ENCODE measurements around the gene CYP2U1.
"Not testable (repeated sequence)": the region's sequence is repeated elsewhere in the genome, so short reads cannot be mapped to it uniquely, and the experiment has no call there.

Gene CYP2U1

DNA sequence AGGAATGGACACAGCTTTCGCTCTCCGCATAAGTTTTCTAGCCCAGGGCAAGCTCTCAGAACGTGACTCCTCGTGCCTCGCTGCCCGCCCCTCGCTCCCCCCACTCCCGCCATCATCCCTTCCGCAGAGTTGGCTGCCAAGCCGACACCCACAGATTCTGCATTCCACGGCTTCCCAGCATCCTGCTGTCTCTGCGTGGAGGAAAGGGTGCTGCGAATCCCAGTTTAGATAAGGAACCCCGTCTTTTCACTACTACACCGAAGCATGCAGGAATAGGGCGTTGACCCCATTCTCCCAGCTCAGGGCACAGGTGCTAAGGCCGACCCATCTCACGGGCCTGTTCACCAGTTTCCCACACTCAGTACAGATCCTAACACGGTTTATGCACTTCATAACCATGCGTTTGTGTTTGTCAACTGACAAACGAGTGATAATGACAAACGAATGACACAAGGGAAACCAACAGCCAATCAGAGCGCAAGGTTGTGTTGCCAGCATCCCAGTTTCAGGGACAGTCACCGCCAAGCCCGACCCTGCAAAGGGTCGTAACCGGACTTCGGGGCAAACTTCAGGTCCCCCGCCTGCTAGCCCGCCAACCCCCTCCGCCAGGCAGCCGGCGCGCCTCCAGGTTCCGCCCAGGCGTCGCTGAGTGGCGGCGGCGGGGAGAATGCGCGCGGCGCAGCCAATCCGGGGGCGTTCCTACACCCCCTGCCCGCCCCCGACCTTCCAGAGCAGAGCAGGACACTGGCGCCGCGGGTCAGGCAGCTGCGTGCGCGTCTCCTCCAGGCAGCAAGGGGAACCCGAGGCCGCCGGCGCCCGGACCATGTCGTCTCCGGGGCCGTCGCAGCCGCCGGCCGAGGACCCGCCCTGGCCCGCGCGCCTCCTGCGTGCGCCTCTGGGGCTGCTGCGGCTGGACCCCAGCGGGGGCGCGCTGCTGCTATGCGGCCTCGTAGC lies at the start of gene CYP2U1:
TSS of gene CYP2U1 (plus strand) at position 729 of the 954 bp plus-strand sequence. CDS start at position 824, 95 bp downstream.
- DNase-seq = peak; percentile 19 to 90 (median 80)

DNA sequence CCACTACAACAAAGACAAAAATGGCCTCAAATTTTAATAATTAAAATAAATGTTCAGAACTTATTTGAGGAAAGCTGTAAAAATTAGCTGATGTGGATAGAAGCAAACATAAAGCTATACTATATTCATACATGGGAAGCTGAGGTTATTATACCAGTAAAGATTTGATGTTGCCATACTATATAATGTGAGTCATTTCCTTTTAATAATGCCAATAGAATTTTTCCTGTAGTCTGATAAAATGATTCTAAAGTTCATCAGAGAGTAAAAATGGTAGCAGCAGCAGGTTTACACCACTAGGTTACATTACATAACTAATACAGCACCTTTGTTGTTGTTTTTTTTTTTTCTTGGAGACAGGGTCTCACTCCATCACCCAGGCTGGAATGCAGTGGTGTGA lies 45.5 kb upstream of the CYP2U1 start:
- DNase-seq = no peak

DNA sequence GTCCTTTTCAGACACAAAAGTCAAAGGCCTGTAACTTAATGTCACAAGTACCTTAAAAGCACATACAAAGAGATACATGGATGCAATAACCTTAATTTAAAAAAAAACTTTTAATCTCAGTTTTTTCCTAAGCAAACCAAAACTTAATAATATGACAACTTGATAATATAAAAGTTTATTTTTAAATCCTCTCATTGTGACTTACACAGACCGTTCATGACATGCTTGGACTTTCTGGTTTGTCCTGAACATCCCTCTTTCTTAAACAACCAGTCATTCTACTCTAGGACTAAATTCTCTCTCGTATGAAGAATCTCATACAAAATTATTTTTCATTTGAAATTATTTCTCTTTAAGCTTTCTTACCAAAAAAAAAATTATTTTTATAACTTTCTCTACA lies 43.1 kb upstream of the CYP2U1 start:
- DNase-seq = no peak

DNA sequence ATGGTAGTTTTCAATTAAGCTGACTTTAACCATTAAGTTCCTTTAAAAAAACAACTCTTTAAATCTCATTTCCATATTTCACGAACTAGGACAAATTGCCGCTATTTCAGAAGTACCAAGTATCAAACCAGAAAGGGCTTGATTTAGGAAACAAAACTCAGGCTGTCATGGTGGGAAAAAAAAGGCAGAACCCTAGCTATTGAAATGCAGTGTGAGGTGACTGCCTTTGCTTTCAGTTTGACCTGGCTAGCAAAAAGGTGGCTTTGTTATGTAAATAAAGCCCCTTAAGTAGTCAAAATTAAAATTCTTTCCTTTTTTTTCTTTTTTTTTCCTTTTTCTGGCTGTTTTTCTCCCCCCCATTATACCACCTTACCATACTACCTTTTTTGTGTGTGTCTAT lies 40.6 kb upstream of the CYP2U1 start:
- no peak for DNase-seq

DNA sequence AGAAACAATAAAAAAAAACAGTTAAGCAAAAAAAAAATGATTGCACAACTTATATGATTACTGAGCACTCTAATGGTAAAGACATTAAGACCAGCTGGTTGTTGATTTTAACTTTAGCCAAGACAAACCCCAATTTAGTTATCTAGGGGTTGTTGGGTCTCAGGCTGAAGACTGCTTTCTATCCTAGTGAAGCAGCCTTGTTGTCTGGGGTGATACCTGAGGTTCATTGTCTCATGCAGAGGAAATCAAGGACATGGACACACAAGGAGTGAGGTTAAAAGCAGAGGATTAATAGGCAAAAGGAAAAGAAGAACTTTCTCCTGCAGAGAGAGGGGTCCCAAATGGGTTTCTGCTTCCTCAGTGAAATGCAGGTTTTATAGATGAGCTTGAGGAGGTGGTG lies 40.0 kb upstream of the CYP2U1 start:
- DNase-seq = no peak

DNA sequence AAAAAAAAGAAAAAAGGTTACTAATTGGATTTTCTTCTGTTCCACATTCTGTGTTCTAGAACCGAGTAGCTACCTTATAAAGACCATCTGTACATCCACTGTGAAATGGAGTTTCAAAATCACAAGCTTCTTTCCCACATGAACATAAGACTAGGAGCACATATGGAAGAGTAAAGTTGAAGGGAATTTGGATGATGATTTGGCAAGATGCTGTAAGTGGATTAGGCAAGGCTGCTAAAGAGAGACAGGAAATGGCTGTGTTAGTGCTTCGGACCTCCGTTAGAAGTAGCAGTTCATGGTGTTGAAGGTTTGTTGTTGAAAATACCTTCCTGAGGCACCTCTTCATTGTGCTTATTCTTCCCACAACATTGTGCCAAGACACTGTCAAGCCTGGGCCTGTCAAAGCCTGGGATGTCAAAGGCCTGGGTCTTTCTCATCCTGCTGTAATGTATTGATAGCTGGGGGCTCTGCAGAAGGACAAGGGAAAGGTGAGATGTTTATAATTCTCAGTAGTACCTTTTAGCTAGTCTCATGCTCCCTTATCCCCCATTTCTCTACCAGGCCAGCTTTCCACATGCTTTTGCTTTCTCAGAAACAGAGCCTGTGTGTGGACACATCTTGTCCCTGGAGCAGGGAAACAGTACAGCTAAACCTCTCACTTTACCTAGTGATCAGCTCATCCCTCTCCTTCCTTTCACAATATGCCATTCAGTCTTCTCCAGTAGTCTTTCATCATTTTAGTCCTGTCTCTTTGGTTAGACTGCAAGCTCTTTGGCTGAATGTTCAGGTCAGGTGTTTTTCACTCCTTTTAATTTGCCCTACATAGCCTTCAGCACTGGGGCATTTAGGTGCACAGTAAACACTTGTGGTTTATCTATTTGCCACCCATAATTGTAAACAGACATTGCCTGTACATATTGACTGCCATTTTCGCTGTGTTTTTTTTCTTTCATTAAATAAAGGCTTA lies 37.9 kb upstream of the CYP2U1 start:
- no peak for DNase-seq

DNA sequence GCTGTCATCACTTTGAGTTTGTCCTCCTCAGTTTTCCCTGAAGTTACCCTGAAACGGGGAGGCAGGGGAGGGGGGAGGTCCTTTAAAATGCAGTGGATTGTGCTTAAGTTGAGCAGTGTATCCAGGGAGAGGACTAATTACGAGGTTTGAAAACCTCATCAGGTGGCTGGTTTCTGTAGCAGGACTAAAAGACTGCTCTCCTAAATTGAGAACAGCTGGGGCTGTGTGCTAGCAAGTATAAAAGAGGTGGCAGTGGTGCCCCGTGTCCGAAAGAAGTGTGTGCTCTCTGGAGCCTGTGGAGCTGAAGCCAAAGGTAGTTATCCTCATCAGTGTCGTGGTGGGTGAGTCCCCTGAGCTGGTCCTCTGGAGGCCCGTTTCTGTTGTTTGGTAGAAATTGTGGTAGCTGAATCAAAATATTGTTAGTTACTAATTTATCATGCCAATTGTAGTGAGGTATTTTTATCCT lies 37.2 kb upstream of the CYP2U1 start:
- no peak for DNase-seq

DNA sequence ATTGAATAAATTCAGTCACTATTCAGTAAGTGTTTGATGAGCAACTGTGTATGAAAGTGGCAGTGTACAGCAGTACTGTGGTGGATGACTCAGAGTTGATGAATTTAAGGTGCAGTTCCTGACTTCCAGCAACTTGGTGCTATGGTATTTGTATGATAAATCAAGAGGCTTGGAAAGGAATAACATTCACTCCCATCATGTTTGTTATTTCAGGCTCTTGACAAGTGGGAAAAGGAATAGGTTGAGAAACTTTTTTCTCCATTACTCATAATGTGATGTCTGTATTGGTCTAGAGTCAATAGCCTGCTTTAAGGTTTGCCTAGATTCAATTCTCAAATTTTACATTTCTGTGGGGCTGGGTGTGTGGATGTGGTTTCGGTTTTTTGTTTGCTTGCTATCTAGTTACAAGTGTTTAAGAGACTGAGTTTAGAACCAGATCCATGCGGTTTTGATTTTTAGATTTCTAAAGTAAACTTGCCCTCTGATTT lies 35.1 kb upstream of the CYP2U1 start:
- no peak for DNase-seq

DNA sequence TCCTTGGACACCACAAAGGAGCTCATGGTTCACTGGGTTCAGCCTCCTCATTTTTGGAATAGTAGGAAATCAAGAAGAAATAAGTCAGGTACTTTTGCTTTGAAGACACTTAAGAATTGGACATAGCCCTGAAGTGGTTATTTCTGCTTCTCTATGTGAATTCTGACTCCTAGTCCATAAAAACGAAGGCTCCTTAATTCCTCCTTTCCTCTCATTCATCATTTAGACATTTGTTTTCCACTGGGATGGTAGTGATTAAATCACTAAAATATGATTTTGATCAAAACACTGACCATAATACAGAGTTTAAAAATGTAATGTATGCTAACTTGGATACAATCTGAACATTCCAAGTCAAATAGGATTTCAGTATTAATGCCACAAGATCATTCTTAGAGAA lies 34.7 kb upstream of the CYP2U1 start:
- DNase-seq = no peak

DNA sequence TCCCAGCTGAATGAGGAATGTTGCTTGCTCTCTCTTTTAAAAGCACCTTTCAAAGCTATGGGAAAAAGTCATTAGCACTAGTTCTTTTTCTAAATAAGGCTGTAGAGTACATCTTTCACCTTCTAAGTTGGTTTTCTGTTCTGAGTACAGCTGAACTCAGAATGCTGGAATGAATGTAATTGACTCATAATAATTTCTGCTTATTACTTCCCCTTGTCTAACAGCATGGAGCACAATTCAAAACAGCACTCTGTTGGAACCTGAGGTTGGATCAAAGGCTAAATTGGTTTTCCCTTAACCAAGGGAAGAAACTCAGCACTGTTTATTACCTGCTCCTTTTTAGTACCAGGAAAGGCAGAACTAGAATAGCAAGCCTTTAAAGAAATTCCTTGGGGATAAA lies 33.5 kb upstream of the CYP2U1 start:
- DNase-seq = no peak

DNA sequence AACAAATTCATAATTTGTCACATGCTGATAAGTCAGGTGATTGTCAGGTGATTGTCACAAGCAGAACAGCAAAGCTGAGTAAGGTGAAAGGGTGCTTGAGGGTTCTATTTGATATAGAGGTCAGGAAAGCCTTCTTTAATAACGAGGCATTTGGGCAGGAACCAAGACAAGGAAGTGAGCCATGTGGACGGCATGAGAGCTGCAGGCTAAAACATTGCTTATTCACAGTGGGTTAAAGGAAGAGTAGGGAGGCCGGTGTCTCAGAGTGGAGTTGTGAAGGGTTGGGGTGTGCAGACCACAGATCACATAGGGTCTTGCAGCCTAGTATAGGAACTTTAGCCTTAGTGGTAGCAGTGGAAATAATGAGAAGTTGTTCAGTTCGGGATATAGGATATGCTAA lies 31.3 kb upstream of the CYP2U1 start:
- DNase-seq = no peak

DNA sequence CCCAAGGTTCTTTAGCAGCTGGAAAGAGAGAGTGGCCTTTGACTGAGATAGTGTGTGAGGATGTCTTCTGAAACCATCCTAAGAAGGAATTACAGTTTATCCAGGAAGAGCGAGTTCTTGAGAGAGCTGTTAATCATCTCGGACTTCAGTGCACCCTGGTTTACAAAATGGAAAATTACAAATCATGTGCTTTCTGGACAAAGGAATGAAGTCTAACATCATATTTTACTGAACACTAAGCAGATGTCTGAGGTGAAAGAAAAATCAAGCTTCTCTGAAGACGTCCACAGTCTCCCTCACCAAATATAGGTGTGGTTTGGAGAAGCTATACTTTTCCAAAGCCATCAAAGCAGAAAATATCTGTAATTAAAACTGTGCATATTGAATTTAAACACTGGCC lies 30.8 kb upstream of the CYP2U1 start:
- DNase-seq = no peak

DNA sequence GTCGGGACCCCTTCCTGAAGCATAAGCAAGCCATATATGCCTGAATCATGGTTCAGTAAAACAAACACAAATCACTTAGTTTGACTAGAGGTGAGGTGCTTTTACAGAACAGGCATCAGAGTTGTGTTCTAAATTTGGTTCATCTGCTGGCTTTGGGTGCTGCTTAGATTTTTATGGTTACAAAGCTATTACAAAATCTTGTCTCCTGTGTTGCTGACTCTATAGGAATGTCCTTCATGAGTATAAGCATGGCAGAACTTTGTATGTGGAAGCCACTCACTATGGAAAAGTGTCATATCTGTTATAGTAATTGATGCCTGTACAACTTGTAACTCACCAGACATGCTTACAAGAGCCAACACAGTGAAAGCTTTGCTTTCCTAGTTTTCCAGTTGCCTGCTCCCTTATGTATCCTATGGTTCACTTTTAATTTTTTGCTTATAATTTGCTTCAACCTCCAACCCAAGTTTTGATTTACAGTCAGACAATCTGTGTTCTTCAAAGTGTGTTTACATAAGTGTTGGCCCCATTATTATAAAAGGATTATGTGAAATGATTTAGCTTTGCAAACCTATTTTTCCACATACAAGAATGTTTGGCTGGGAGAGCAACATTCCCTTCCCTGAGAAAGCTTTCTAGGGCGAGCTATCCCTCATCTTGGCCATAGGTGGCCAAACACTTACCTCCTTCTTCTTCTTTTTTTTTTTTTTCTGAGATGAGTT lies 30.0 kb upstream of the CYP2U1 start:
- DNase-seq = no peak

DNA sequence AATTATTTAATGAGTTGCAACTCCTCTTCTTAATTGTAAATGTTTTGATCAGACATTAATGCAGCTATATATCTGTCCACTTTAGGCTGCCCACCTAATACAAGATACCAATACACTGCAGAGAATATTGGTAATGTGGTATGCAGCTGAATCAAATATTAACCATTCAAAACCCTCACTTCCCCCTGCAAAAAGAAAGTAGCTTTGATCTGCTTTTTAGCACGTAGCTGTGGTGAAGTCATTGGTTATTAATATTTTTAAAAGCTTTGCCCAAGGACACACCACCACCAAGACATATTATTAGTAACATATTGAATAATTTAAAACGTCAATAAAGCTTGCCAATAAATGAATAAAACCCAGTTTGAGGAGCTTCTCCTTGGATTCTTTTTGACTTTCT lies 28.6 kb upstream of the CYP2U1 start:
- DNase-seq = no peak

DNA sequence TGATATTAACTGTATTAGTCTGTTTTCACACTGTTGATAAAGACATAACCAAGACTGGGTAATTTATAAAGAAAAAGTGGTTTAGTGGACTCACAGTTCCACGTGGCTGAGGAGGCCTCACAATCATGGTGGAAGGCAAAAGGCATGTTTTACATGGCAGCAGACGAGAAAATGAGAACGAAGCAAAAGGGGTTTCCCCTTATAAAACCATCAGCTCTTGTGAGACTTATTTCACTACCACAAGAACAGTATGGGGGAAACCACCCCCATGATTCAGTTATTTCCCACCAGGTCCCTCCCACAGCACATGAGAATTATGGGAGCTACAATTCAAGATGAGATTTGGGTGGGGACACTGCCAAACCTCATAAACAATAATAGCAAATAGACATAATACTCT lies 26.3 kb upstream of the CYP2U1 start:
- not testable (repeated sequence) for DNase-seq

DNA sequence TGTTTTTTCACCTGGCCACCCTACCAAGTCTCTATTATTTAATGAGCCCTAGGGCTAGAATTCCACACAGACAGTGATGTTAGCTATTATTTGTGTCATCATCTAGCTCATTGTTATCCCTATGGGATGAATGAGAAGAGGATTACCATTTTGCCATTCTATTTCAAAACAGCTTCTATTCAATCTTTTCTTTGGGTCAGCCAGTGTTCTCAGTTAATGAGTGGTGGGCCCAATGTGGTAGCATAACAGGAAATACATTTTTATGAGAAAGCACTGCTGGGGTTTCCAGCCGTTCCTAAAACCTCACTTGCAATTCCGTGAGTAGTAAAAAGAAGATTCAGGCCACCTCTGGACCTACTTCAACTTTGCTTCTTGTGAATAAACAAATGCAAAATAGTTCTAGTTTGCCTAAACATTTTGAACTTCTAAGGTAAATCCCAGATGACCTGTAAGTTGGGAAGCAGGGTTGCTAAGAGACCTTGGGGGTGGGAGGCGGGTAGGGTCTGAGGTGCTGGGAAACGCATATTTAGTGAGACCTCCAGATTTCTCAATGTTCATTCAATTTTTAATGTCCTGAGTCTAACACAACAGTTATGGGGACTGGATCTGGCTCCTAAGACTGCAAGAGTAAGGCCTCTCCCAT lies 24.8 kb upstream of the CYP2U1 start:
- DNase-seq = no peak

DNA sequence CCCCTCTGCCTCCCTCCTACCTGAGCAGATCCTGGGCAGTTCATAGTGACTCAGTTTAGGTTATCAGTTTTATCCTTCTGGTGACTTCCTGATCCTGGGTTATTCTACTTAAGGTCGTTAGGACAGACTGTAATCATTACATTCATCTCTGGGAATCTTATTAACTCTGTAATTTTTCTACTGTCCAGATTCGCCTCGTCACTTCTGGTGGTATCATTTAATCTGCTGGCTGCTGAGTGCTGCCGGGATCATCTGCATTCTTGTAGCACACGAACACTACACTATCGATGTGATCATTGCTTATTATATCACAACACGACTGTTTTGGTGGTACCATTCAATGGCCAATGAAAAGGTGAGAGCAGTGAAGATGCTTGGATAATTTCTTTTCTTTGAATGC lies 23.0 kb upstream of the CYP2U1 start:
- no peak for DNase-seq

DNA sequence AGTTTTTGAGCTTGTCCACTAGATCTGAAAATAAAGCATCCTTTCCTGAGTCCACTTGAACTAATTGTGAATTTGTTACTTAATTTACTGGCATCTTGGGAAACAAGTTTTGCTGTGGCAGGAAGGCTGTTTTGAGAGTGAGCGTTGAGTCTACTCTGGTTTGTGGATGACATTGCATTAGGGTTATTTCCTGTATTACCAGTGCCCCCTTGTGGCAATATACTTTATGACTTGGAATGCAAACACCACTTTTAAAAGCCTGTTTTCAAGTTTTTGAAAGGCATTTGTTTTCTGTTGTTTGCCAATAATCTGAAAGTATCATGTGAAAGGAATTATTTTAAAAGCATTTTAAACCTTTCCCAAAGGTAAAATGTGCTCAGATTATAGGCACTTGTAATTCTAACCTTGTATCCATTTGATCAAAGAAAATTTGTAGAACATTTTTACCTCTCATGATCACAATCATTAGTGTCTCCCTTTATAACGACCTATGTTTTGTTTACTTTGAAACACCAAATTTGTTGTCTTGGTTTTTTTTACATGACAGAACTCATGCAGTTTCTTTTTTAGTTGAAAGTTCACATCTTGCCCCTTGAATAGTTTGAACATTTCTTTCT lies 18.0 kb upstream of the CYP2U1 start:
- peak in 2 of 14 donors; percentile 17 to 47 for DNase-seq

DNA sequence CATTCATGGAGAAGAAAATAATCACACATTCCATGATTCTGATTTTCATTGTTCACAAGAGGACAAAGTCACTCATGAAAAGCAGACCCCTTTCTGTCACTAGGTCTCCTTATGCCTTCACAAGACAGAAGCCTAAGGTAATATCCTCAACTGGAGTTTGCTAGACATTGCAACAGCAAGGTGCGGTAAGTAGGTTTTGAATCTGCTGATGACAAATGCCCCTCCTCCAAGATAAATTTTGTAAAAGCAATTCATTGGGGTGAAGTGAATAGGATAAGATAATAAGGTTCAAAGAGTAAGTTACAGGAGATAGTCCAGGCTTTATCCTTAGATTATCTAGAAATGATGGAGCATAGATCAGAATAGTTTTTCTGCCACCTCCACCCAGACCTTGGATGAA lies 16.1 kb upstream of the CYP2U1 start:
- DNase-seq = no peak

DNA sequence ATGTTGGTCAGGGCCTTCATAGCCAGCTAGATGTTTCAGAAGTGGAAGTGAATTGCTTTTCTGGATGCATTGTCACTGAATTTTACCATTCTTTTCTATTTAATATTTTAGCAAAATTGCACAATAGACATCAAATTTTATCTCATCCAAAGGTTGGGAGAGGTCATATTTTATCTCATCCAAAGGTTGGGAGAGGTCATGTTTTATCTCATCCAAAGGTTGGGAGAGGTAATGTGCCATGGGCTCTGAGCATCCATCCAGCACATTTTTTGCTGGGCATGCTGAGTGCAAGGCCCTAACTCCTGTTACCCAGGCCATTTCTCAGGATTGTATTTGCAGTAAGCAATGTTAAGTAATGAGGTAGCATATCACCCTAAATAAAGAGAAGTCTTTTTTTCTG lies 14.7 kb upstream of the CYP2U1 start:
- DNase-seq = no peak

DNA sequence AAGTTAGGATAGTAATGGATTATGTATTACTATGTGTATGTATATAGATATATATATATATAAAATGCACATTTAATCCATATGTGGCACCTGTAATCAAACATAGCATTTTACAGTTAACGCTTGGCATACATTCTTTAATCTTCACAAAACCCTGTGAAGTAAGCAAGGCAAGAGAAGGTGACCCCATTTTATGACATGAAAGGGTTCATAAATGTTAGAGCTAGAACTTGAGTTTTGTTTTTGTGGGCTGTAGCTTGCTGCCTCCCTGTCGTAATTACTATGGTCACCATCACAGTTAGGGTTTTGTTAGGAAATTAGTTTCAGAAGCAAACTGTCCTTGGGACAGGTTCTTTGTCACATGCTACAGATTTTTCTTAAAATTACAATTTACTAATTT lies 13.8 kb upstream of the CYP2U1 start:
- DNase-seq = no peak

Measured in C1 segment of cervical spinal cord (tissue), 14 donors.